GM21447 (cell line): Measurements from ENCODE around the gene OR9A4.
"Not testable (repeated sequence)": the region's sequence is repeated elsewhere in the genome, so short reads cannot be mapped to it uniquely, and the experiment has no call there.

ENCODE experiments used
- ATAC-seq: cut with Tn5 transposase; IDR thresholded peaks from one replicate; pipeline ENCODE4 v1.9.1; 2021; ENCODE audit not compliant: unreplicated experiment

Gene OR9A4, protein sequence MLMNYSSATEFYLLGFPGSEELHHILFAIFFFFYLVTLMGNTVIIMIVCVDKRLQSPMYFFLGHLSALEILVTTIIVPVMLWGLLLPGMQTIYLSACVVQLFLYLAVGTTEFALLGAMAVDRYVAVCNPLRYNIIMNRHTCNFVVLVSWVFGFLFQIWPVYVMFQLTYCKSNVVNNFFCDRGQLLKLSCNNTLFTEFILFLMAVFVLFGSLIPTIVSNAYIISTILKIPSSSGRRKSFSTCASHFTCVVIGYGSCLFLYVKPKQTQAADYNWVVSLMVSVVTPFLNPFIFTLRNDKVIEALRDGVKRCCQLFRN

GRCh38 chr7:141916099-141916498, at the start of gene OR9A4:
Gene OR9A4 (plus strand): TSS chr7:141916399. CDS start chr7:141918876, 2,477 bp downstream.
- no peak for ATAC-seq

GRCh38 chr7:141866974-141867373, 49.2 kb upstream of the OR9A4 start:
- no peak for ATAC-seq

GRCh38 chr7:141872931-141873330, 43.3 kb upstream of the OR9A4 start:
- no peak for ATAC-seq

GRCh38 chr7:141874787-141875186, 41.4 kb upstream of the OR9A4 start:
- no peak for ATAC-seq

- no peak for ATAC-seq
These were observed 40.7 kb upstream of the OR9A4 start for GRCh38 chr7:141875453-141875852.

DNA sequence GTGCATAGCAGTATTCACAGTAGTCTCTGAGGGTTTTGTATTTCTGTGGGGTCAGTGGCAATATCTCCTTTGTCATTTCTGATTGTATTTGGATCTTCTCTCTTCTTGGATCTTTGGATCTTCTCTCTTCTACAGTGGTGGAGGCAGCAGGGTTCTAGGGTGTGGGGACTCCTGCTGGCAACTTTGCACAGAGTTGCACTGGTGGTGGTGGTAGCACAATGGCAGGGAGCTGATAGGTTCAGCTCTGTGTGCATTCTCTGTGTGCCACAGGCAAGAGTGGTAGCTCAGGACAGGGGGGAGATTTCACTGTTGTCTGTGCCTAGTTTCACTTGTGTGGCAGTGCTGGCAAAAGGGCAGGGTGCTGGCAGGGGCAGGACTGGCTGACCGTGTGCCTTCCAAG, 39.8 kb upstream of the OR9A4 start:
- ATAC-seq, result no peak

DNA sequence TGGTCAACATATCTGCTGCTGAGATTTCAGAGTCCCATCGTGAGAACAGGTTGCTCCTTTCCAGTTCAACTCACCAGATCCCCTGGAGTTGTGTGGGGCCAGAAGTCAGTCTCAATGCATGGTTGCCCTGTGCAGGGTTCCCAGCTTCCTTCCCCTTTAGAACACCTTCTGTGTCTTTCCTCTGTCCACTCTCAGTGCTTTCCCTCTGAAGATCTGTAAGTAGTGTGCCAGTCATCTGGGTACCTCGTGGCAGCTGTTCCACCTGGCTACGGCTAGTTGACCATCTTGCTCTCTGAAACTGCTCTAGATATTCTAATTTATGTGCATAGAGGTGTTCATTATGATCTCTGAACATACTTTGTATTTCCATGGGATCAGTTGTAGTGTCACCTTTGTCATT, 38.8 kb upstream of the OR9A4 start:
- ATAC-seq, result no peak

DNA sequence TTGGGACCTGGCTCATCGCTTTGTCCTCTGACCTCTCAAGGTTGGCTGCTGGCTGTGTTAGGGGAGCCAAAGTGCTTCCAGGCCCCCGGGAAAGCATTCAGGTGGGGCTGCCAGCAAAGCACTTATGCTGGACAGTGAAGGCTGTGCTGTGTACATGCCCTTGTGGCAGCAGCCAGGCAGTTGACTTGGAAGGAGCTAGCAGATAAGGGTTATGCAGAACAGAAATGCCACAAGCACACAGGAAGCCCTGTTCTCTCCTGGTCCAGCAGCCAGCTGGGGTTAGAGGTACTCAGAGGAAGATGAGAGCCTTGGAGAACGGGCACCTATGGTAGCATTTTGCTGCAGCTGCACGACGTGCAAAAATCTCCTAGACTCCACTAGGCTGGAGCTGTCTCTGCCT, 35.2 kb upstream of the OR9A4 start:
- ATAC-seq, result no peak

- peak; percentile 76 for ATAC-seq
These were observed 31.5 kb upstream of the OR9A4 start for GRCh38 chr7:141884539-141885225.

- no peak for ATAC-seq
These were observed 26.9 kb upstream of the OR9A4 start for GRCh38 chr7:141889321-141889720.

GRCh38 chr7:141891336-141891735, 24.9 kb upstream of the OR9A4 start:
- ATAC-seq, result no peak

- not testable (repeated sequence) for ATAC-seq
These were observed 16.8 kb upstream of the OR9A4 start for GRCh38 chr7:141899366-141899765.

DNA sequence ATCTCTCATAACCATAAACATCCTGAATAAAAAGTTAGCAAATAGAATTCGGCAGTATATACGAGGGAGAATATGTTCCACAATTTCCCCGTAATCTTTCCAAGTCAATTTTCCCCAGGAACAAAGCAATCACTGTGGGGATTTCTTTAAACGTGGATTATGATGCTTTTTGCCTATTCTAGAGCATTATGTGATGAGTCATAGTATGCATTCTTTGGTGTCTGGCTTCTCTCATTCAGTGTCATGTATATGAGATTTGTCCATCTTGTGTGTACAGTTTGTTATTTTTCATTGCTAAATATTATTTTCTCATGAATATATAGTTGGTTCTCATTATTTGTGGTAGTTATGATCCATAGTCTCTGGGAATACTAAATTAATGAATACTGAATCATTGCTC, 9.9 kb upstream of the OR9A4 start:
- ATAC-seq, result no peak

GRCh38 chr7:141911391-141911790, 4.8 kb upstream of the OR9A4 start:
- ATAC-seq, result no peak

GRCh38 chr7:141915565-141915964, 634 bp upstream of the OR9A4 start:
- ATAC-seq, result no peak

- no peak for ATAC-seq
These were observed 4.1 kb downstream of the OR9A4 start for GRCh38 chr7:141920281-141920680.

DNA sequence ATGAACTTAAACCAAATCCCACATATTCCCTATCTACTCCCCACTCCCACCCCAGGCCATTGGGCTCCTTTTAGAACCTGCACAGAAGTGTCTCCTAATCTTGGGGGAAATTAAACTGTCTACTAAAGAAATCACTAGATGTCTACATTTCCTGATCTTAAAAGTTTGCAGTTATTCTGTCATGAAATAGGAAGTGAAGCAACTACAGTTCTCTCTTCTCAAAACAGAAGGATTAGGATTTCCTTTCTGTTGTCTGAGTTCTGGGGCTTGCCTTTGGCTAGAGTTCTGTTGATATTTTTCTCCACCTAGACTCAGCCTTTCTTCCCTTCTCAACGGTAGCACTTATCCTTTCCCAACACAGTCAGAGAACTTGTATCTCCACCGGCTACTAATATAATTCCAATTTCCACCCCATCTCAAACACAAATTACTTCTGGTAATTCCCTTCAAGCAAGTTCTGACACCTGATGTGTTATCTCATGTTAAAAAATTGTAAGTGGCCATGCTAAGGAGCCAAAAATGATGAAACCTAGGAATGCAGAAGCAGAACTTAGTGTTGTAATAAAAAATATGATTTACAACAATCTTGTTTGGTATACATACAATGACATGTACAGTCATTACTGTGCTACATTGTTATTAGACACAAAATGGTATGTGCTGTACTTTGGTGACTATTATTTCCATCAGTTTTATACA, 12.1 kb downstream of the OR9A4 start:
- no peak for ATAC-seq

DNA sequence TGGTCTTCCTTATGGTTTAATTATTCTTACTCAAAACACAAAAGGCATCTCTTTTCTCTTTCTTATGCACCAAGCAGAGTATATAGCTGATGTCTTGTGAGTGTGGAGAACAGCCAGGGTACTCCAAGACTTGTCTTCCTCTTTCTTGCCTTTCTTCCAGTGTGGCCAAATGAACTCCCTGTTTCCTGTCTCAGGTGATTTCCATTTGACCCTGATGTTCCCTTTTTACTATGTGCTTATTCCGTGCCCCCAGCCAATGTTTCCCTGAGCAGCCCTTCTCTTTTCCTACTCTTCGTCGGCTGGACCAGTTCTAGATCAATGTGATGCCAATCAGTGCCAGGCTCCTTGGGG, 12.6 kb downstream of the OR9A4 start:
- ATAC-seq, result no peak

- no peak for ATAC-seq
These were observed 14.0 kb downstream of the OR9A4 start for GRCh38 chr7:141930211-141930610.

DNA sequence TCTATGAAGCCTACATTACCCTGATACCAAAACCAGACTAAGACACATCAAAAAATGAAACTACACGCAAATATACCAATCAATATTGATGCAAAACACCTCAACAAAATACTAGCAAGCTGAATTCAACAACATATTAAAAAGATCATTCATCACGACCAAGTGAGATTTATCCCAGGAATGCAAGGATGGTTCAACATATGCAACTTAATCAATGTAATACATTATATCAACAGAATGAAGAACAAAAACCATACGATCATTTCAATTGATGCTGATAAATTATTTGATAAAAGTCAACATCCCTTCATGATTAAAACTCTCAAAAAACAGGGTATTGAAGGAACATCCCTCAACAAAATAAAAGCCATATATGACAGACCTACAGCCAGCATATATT, 24.9 kb downstream of the OR9A4 start:
- ATAC-seq, result no peak

DNA sequence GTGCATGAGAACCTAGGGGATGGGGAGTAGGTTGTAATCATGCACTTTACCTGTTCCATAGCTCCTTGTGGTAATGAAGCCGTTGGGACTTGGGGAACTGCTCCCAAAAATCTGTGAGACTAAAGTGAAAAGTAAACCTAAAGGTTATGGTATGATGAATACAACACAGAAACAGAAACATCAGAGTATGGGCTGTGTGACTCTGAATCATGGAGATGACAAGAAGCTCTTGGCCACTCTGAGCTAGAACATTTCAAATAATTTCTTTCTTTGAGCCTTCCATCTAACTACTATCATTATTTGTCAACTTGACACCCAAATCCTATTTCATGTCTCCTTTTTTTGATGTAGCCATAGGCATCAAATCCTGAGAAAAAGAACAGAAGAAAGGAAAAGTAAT, 27.6 kb downstream of the OR9A4 start:
- ATAC-seq, result no peak

DNA sequence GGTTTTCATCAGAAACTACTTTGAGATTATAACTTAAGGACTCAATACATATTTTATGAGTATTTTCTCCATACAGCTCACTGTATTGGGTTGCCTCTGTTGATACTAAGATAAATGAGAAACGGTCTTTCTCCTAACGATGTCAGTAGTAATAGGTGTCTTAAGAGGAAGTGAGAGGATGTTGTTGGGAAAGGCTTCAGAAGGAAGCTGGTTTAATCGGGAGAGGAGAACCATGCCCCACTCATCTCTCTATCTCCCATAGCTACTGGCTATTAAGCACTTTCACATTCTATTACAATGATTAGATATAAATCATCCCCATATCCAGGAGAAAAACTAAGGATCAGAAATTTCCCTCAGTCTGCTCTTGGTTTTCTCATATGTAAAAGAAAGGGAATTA, 28.6 kb downstream of the OR9A4 start:
- ATAC-seq, result no peak
